Breast epithelium (tissue), 3 donors: Measurements from ENCODE around the gene CTNNA2.

Experiments
- CTCF ChIP-seq, 3 donors: fragments of 450-650 bp; IDR thresholded peaks; one replicate each; pipeline ENCODE4 v1.5.1; 2016 to 2017; ENCODE audit warnings: antibody characterized with exemption in 3 of 3, mild to moderate bottlenecking in 3 of 3, moderate library complexity in 3 of 3
- POLR2A ChIP-seq: fragments of 450-650 bp; IDR thresholded peaks from one replicate; pipeline ENCODE4 v1.6.1; 2016; ENCODE audit warnings: antibody characterized with exemption, mild to moderate bottlenecking, moderate library complexity
- POLR2AphosphoS5 ChIP-seq, 3 donors: sonication (generic); formaldehyde crosslinking; IDR thresholded peaks; one replicate each; pipeline ENCODE4 v1.6.1; 2017; ENCODE audit warnings: antibody characterized with exemption in 3 of 3

GRCh38 chr2:80547344-80547743 is 1034.5 kb downstream of the CTNNA2 start:
- no peak for TF ChIP-seq CTCF (IDR thresholded peaks at IDR 0.05)
- TF ChIP-seq POLR2A, result no peak
- no peak for TF ChIP-seq POLR2AphosphoS5 (IDR thresholded peaks at IDR 0.05)
